Large intestine (tissue), 3 donors: ENCODE measurements around the gene GFRA1. TPM values are rescaled to one million over a fixed set of nuclear protein-coding genes. Genes with fewer than 3 reads are reported as not detected.

Experiments
- DNase-seq, 2 donors: peaks; one replicate each; pipeline versions ENCODE4 v3.0.0 to v3.0.0-alpha.2; 2013
- H3K27ac ChIP-seq: one replicate; pipeline ENCODE4 v1.5.1; 2013; ENCODE audit warnings: low read length
- H3K27me3 ChIP-seq: 2 replicates; pipeline ENCODE4 v1.6.1; 2013; ENCODE audit warnings: low read length; ENCODE audit not compliant: control insufficient read depth, insufficient read depth
- H3K36me3 ChIP-seq: 2 replicates; pipeline ENCODE4 v1.6.1; 2013; ENCODE audit warnings: low read length; ENCODE audit not compliant: control insufficient read depth, insufficient read depth
- H3K4me1 ChIP-seq: one replicate; pipeline ENCODE4 v1.6.1; 2013; ENCODE audit warnings: low read length; ENCODE audit not compliant: control insufficient read depth, insufficient read depth
- H3K4me3 ChIP-seq: one replicate; pipeline ENCODE4 v1.5.1; 2013; ENCODE audit warnings: low read length
- H3K9me3 ChIP-seq: one replicate; pipeline ENCODE4 v1.6.1; 2013; ENCODE audit warnings: mild to moderate bottlenecking, low read depth, low read length, moderate library complexity; ENCODE audit not compliant: control insufficient read depth
- WGBS: methylation state at CpG from one replicate; pipeline ENCODE4 v1.1.5; 2013; ENCODE audit warnings: low lambda C conversion rate; ENCODE audit not compliant: insufficient coverage; 5-methylcytosine and 5-hydroxymethylcytosine counted together
- polyA plus RNA-seq: library from polyadenylated mRNA; unstranded; fragments of 120-200 nt; gene quantifications from one replicate; pipeline ENCODE4 v1.2.1, GENCODE V29; 2013

Gene GFRA1
- polyA plus RNA-seq, 1 donor = 17.4 TPM

DNA sequence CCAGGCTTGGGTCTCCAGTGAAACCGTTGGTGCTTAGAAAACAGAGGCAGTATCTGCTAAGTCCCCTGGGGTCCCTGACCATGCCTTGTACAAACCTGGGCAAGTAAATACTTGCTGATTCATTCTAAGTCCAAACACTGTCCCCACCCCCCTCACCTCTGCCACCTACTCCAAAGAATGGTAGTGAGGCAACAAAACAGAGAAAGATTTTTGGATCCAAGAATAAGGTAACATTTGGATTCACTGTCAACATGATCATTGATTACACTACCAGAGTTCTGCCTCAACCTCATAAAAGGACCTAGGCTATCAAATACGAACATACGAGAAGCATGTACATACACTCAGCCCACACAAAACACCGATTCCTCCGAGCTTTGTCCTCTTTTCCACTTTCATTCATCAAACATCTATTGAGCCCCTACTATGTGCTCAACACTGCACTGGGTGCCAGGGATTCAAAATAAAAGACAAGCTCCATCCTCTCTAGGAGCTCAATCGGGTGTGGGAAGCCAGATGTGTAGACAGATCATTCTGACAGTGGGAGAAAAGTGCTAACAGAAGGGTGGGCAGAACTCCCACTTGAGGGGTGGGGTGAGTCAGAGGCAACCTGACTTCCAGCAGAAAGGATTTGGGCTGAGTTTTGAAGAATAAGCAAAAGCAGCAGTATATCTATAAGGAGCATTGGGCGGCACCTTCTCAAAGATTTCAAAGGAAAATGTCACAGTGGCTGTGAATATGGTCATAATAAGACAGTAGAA lies 71.2 kb downstream of the GFRA1 start:
- DNase-seq = no peak
- 96% methylated on average over 5 of the region's 7 CpGs for WGBS
- H3K9me3 ChIP-seq = no peaks in the 10 kb centered on the region
- no peaks in the 10 kb centered on the region for H3K4me1 ChIP-seq
- H3K27ac ChIP-seq = no peak overlapping the region
- no peak overlapping the region for H3K4me3 ChIP-seq
- no peaks in the 10 kb centered on the region for H3K36me3 ChIP-seq
- no peaks in the 10 kb centered on the region for H3K27me3 ChIP-seq

- no peaks in the 10 kb centered on the region for H3K36me3 ChIP-seq
- no peak for DNase-seq
- no peaks in the 10 kb centered on the region for H3K27me3 ChIP-seq
- H3K27ac ChIP-seq = no peak overlapping the region
- H3K4me1 ChIP-seq = no peaks in the 10 kb centered on the region
- H3K4me3 ChIP-seq = no peak overlapping the region
- H3K9me3 ChIP-seq = no peaks in the 10 kb centered on the region
These were observed 72.0 kb downstream of the GFRA1 start for GRCh38 chr10:116201011-116201410.

DNA sequence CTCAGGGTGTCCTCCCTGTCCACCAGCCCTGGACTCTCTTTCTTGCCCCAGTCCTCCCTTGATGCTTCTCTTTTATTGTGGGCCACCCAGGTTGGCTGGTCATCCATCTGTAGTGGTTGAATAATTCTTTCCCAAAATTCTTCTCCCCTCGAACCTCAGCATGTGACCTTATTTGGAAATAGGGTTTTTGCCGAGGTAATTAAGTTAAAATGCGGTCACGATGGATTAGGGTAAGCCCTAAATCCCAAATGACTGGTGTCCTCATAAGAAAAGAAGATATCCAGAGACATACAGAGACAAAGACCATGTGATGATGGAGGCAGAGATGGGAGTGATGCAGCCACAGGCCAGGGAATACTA lies 74.3 kb downstream of the GFRA1 start:
- Histone ChIP-seq H3K36me3 (no peaks in the 10 kb centered on the region), H3K9me3 (no peaks in the 10 kb centered on the region), H3K27ac (no peak overlapping the region), H3K4me3 (no peak overlapping the region), H3K4me1 (no peaks in the 10 kb centered on the region), H3K27me3 (no peaks in the 10 kb centered on the region)
- no CpG with 5 or more reads among the region's 4 CpGs for WGBS
- no peak for DNase-seq

GRCh38 chr10:116197946-116198675 lies 74.9 kb downstream of the GFRA1 start:
- H3K4me3 ChIP-seq = no peak overlapping the region
- WGBS = 25% methylated on average over 3 of the region's 12 CpGs

GRCh38 chr10:116195583-116195982 lies 77.4 kb downstream of the GFRA1 start:
- no peaks in the 10 kb centered on the region for H3K36me3 ChIP-seq
- DNase-seq = no peak
- H3K4me3 ChIP-seq = no peak overlapping the region
- H3K27ac ChIP-seq = no peak overlapping the region
- no CpG with 5 or more reads among the region's 4 CpGs for WGBS
- H3K4me1 ChIP-seq = no peaks in the 10 kb centered on the region
- no peaks in the 10 kb centered on the region for H3K27me3 ChIP-seq
- no peaks in the 10 kb centered on the region for H3K9me3 ChIP-seq

More at GRCh38 chr10:116197946-116198675, 74.9 kb downstream of the GFRA1 start:
- Histone ChIP-seq H3K27me3 (no peaks in the 10 kb centered on the region), H3K9me3 (no peaks in the 10 kb centered on the region), H3K4me1 (no peaks in the 10 kb centered on the region), H3K27ac (no peak overlapping the region), H3K36me3 (no peaks in the 10 kb centered on the region)
- no peak for DNase-seq

DNA sequence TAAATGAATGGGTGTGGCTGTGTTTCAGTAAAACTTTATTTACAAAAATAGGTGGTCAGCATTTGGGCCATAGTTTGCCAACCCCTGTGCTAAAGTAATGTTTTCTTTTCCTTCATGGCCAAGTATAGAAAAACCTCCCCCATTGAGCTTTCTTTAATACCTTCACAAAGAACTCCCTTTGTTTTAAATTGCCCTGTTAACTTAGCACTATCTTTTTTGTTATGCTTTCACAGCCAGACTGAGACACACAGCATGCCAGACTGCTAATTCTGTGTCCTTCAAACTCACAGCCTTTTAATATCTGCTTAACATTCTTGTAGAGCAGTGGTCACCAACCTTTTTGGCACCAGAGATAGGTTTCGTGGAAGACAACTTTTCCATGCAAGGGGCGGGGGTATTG lies 78.0 kb downstream of the GFRA1 start:
- no peaks in the 10 kb centered on the region for H3K4me1 ChIP-seq
- H3K4me3 ChIP-seq = no peak overlapping the region
- no peaks in the 10 kb centered on the region for H3K36me3 ChIP-seq
- no peaks in the 10 kb centered on the region for H3K9me3 ChIP-seq
- no CpG with 5 or more reads among the region's 2 CpGs for WGBS
- no peak overlapping the region for H3K27ac ChIP-seq
- no peak for DNase-seq
- no peaks in the 10 kb centered on the region for H3K27me3 ChIP-seq

- WGBS = no CpG with 5 or more reads among the region's 1 CpG
- Histone ChIP-seq H3K36me3 (no peaks in the 10 kb centered on the region), H3K9me3 (no peaks in the 10 kb centered on the region), H3K27me3 (no peaks in the 10 kb centered on the region), H3K4me3 (no peak overlapping the region), H3K4me1 (no peaks in the 10 kb centered on the region), H3K27ac (no peak overlapping the region)
- DNase-seq = no peak
These were observed 78.9 kb downstream of the GFRA1 start for GRCh38 chr10:116194061-116194460.

- no peaks in the 10 kb centered on the region for H3K9me3 ChIP-seq
- no peak for DNase-seq
- H3K4me1 ChIP-seq = no peaks in the 10 kb centered on the region
- no peaks in the 10 kb centered on the region for H3K36me3 ChIP-seq
- no peaks in the 10 kb centered on the region for H3K27me3 ChIP-seq
- H3K4me3 ChIP-seq = no peak overlapping the region
- no peak overlapping the region for H3K27ac ChIP-seq
- 81% methylated on average over 2 of the region's 2 CpGs for WGBS
These were observed 82.1 kb downstream of the GFRA1 start for GRCh38 chr10:116190883-116191282.

GRCh38 chr10:116186273-116186672 lies 86.7 kb downstream of the GFRA1 start:
- H3K27me3 ChIP-seq = no peaks in the 10 kb centered on the region
- no peak for DNase-seq
- WGBS = no CpG with 5 or more reads among the region's 6 CpGs
- no peaks in the 10 kb centered on the region for H3K9me3 ChIP-seq
- no peaks in the 10 kb centered on the region for H3K36me3 ChIP-seq
- no peak overlapping the region for H3K4me3 ChIP-seq
- H3K4me1 ChIP-seq = no peaks in the 10 kb centered on the region
- no peak overlapping the region for H3K27ac ChIP-seq

GRCh38 chr10:116185199-116185867 lies 87.7 kb downstream of the GFRA1 start:
- WGBS = 15% methylated on average over 2 of the region's 7 CpGs
- DNase-seq = no peak

More at GRCh38 chr10:116185199-116185867, 87.7 kb downstream of the GFRA1 start:
- no peak overlapping the region for H3K4me3 ChIP-seq
- no peaks in the 10 kb centered on the region for H3K36me3 ChIP-seq
- H3K27me3 ChIP-seq = no peaks in the 10 kb centered on the region
- H3K9me3 ChIP-seq = no peaks in the 10 kb centered on the region
- no peaks in the 10 kb centered on the region for H3K4me1 ChIP-seq
- H3K27ac ChIP-seq = no peak overlapping the region
